ENCODE results near the gene SRGN. TPM values are rescaled to one million over a fixed set of nuclear protein-coding genes. Genes with fewer than 3 reads are reported as not detected.

The SRGN gene
- total RNA-seq, 2 donors from 2014 or later = 29.1 to 44.3 TPM

GRCh38 chr10:69107699-69108098 is 19.8 kb downstream of the SRGN start:
- Histone ChIP-seq H3K4me1 (replicated peaks) (no peaks in the 10 kb centered on the region), H3K36me3 (no peaks in the 10 kb centered on the region), H3K27me3 (replicated peaks; ENCODE audit: insufficient read depth) (no peaks in the 10 kb centered on the region), H3K27ac (no peak overlapping the region), H3K4me3 (no peak overlapping the region), H3K9me3 (no peaks in the 10 kb centered on the region)
- WGBS = 89% methylated on average over 2 of the region's 2 CpGs
- TF ChIP-seq POLR2AphosphoS5 (IDR thresholded peaks at IDR 0.05) (no peak), CTCF (IDR thresholded peaks at IDR 0.05) (no peak), POLR2A (IDR thresholded peaks at IDR 0.05) (no peak)
- intact Hi-C loops (cut with DNase I) = no loop called here
- DNase-seq (ENCODE audit: low spot score) = no peak

GRCh38 chr10:69119896-69120295 is 32.0 kb downstream of the SRGN start:
- DNase-seq (ENCODE audit: low spot score) = no peak
- Histone ChIP-seq H3K9me3 (no peaks in the 10 kb centered on the region), H3K27ac (no peak overlapping the region), H3K4me3 (no peak overlapping the region), H3K36me3 (no peaks in the 10 kb centered on the region), H3K4me1 (replicated peaks) (no peaks in the 10 kb centered on the region), H3K27me3 (replicated peaks; ENCODE audit: insufficient read depth) (no peaks in the 10 kb centered on the region)
- TF ChIP-seq CTCF (IDR thresholded peaks at IDR 0.05) (no peak), POLR2AphosphoS5 (IDR thresholded peaks at IDR 0.05) (no peak), POLR2A (IDR thresholded peaks at IDR 0.05) (no peak)
- WGBS = 66% methylated on average over 1 of the region's 1 CpG
- intact Hi-C loops (cut with DNase I) = loop anchor here (5.0 kb wide), 1 partner anchor 62 kb away; the partner anchor contains the start of gene SUPV3L1

GRCh38 chr10:69123306-69123746 is 35.4 kb downstream of the SRGN start:
- peak; percentile 46 for DNase-seq (ENCODE audit: low spot score)
- Histone ChIP-seq H3K4me3 (peak overlapping the region; percentile 83 to 92), H3K9me3 (no peaks in the 10 kb centered on the region), H3K36me3 (no peaks in the 10 kb centered on the region), H3K27me3 (replicated peaks; ENCODE audit: insufficient read depth) (no peaks in the 10 kb centered on the region), H3K4me1 (replicated peaks) (no peaks in the 10 kb centered on the region), H3K27ac (peak overlapping the region; percentile 93 to 98)
- intact Hi-C loops (cut with DNase I) = loop anchor here (2.0 to 5.0 kb wide), 2 partner anchors 59 to 135 kb away; partner anchors contain the start of genes KIFBP and SUPV3L1
- TF ChIP-seq POLR2A (IDR thresholded peaks at IDR 0.05) = no peak
- 0% methylated on average over 16 of the region's 16 CpGs for WGBS

- under 1% methylated on average over 66 of the region's 82 CpGs for WGBS
- H3K4me1 ChIP-seq (replicated peaks) = no peaks in the 10 kb centered on the region
- peak; percentile 99 for DNase-seq (ENCODE audit: low spot score)
- H3K27me3 ChIP-seq (replicated peaks; ENCODE audit: insufficient read depth) = no peaks in the 10 kb centered on the region
- H3K4me3 ChIP-seq = peak within 1 kb of the TSS; percentile 83 to 92
- H3K27ac ChIP-seq = peak within 1 kb of the TSS; percentile 93 to 98
- H3K36me3 ChIP-seq = no peaks in the 10 kb centered on the region
- intact Hi-C loops (cut with DNase I) = loop anchor here (2.0 to 5.0 kb wide), 2 partner anchors 58 to 135 kb away; partner anchors contain the start of genes KIFBP and SUPV3L1
- TF ChIP-seq POLR2AphosphoS5 (IDR thresholded peaks at IDR 0.05) = peak; percentile 100
- TF ChIP-seq POLR2A (IDR thresholded peaks at IDR 0.05) = peak; percentile 96
- TF ChIP-seq CTCF (IDR thresholded peaks at IDR 0.05) = peak in 2 of 4 experiments; percentile 41 to 42
- H3K9me3 ChIP-seq = no peaks in the 10 kb centered on the region
Observed at GRCh38 chr10:69123747-69124562, 36.1 kb downstream of the SRGN start, which contains the start of gene VPS26A. Gene VPS26A, plus strand, starts transcription at chr10:69124178. Its CDS starts 100 bp downstream, at chr10:69124278.

- Histone ChIP-seq H3K27me3 (replicated peaks; ENCODE audit: insufficient read depth) (no peaks in the 10 kb centered on the region), H3K36me3 (no peaks in the 10 kb centered on the region), H3K27ac (peak overlapping the region; percentile 93 to 98), H3K4me1 (replicated peaks) (no peaks in the 10 kb centered on the region), H3K4me3 (peak overlapping the region; percentile 83 to 92), H3K9me3 (no peaks in the 10 kb centered on the region)
- TF ChIP-seq POLR2A (IDR thresholded peaks at IDR 0.05) = peak; percentile 20
- TF ChIP-seq POLR2AphosphoS5 (IDR thresholded peaks at IDR 0.05) = peak; percentile 50
- TF ChIP-seq CTCF (IDR thresholded peaks at IDR 0.05) = no peak
- WGBS = under 1% methylated on average over 26 of the region's 26 CpGs
- DNase-seq (ENCODE audit: low spot score) = peak; percentile 52
- intact Hi-C loops (cut with DNase I) = loop anchor here (5.0 kb wide), 1 partner anchor 58 kb away; the partner anchor contains the start of gene SUPV3L1
Observed at GRCh38 chr10:69124563-69125268, 36.8 kb downstream of the SRGN start.
